Thymus (tissue), 11 donors: ENCODE results near the gene CD55. TPM values are rescaled to one million over a fixed set of nuclear protein-coding genes. Genes with fewer than 3 reads are reported as not detected.
"Not testable (repeated sequence)": the region's sequence is repeated elsewhere in the genome, so short reads cannot be mapped to it uniquely, and the experiment has no call there.

ENCODE experiments used
- DNase-seq, 9 donors: peaks; one replicate each; pipeline ENCODE4 v3.0.0-alpha.2; 2013; ENCODE audit warnings: low spot score in 9 of 9, low read depth in 6 of 9, missing footprints in 1 of 9
- H3K27ac ChIP-seq, 2 donors: one replicate each; pipeline ENCODE4 v1.5.1; 2013; ENCODE audit warnings: control low read depth in 1 of 2, low read depth in 1 of 2, low read length in 1 of 2, mild to moderate bottlenecking in 1 of 2, moderate library complexity in 1 of 2
- H3K27me3 ChIP-seq, 2 donors: one replicate each; pipeline ENCODE4 v1.5.1; 2013; ENCODE audit warnings: low read length in 1 of 2; ENCODE audit not compliant: control insufficient read depth in 2 of 2, insufficient read depth in 1 of 2
- H3K36me3 ChIP-seq, 2 donors: one replicate each; pipeline ENCODE4 v1.5.1; 2013; ENCODE audit warnings: low read length in 1 of 2, mild to moderate bottlenecking in 1 of 2, moderate library complexity in 1 of 2; ENCODE audit not compliant: control insufficient read depth in 2 of 2, insufficient read depth in 2 of 2
- H3K4me1 ChIP-seq, 2 donors: one replicate each; pipeline ENCODE4 v1.5.1; 2013; ENCODE audit warnings: low read length in 2 of 2; ENCODE audit not compliant: control insufficient read depth in 2 of 2, insufficient read depth in 2 of 2
- H3K4me3 ChIP-seq, 2 donors: one replicate each; pipeline ENCODE4 v1.5.1; 2013; ENCODE audit warnings: low read length in 2 of 2, control low read depth in 1 of 2, mild to moderate bottlenecking in 1 of 2
- H3K9me3 ChIP-seq, 2 donors: one replicate each; pipeline ENCODE4 v1.5.1; 2013; ENCODE audit warnings: low read length in 1 of 2, mild to moderate bottlenecking in 1 of 2; ENCODE audit not compliant: control insufficient read depth in 2 of 2, insufficient read depth in 1 of 2
- WGBS: extraction: QIAGEN DNeasy Blood & Tissue Kit; methylation state at CpG from one replicate; pipeline ENCODE4 v1.1.7; 2013; 5-methylcytosine and 5-hydroxymethylcytosine counted together
- polyA plus RNA-seq: library from polyadenylated mRNA; stranded (reverse); fragments of 200-250 nt; gene quantifications from one replicate; pipeline ENCODE4 v1.2.3, GENCODE V29; 2013
- total RNA-seq: library from RNA; stranded (reverse); fragments of 120-200 nt; gene quantifications from one replicate; pipeline ENCODE4 v1.2.4, GENCODE V29; 2013
- donor health status: healthy.

Gene CD55
- total and polyA plus RNA-seq, 2 donors: 11.9 to 47.3 TPM

- not testable (repeated sequence) for DNase-seq, H3K4me3 ChIP-seq, H3K36me3 ChIP-seq, H3K27me3 ChIP-seq, H3K9me3 ChIP-seq, H3K27ac ChIP-seq, H3K4me1 ChIP-seq
- WGBS: 86% methylated on average over 1 of the region's 1 CpG
Observed at GRCh38 chr1:207320105-207320504, 1.4 kb upstream of the CD55 start.

DNA sequence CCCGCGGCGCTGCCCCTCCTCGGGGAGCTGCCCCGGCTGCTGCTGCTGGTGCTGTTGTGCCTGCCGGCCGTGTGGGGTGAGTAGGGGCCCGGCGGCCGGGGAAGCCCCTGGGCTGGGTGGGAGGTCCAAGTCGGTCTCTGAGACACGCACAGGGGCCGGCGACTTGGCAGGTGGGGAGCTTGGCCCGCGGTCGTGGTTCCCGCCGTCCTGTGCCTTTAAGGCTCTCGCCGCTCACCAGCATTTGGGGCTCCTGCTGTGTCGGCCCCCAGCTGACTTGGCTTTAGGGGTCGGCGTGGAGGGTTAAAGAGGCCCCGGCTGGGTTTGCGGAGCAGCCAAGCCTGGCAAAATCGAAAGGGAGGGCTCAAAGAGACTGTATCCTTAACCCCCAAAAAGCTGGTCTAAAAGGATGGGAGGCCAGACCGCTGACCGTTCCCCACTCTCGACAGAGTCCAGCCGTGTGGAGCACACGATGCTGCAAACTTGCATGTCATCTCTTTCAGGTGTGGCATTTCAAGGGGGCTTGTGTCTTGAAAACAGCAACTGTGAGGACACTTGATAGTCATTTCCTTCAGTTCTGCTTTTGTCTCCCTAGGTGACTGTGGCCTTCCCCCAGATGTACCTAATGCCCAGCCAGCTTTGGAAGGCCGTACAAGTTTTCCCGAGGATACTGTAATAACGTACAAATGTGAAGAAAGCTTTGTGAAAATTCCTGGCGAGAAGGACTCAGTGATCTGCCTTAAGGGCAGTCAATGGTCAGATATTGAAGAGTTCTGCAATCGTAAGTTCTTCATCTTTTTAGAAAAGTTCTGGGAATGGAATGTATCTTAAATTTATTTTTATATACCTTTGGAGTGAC, 540 bp downstream of the CD55 start:
- Histone ChIP-seq H3K27me3 (peaks cover 0 to 6% of the 10 kb centered on the region in 2 donors), H3K27ac (peak overlapping the region; percentile 6 to 95), H3K4me1 (peaks cover 0 to 9% of the 10 kb centered on the region in 2 donors), H3K9me3 (no peaks in the 10 kb centered on the region), H3K36me3 (no peaks in the 10 kb centered on the region), H3K4me3 (peak overlapping the region; percentile 56 to 88)
- WGBS: 4% methylated on average over 37 of the region's 37 CpGs
- peak in 5 of 9 donors; percentile 4 to 35 (median 10) for DNase-seq

- 98% methylated on average over 5 of the region's 5 CpGs for WGBS
- H3K36me3 ChIP-seq: peaks cover 0 to under 1% of the 10 kb centered on the region in 2 donors
- H3K27me3 ChIP-seq: peaks cover 0 to 6% of the 10 kb centered on the region in 2 donors
- peaks cover 0 to 9% of the 10 kb centered on the region in 2 donors for H3K4me1 ChIP-seq
- H3K27ac ChIP-seq: no peak overlapping the region
- H3K4me3 ChIP-seq: no peak overlapping the region
- no peak for DNase-seq
- no peaks in the 10 kb centered on the region for H3K9me3 ChIP-seq
Observed at GRCh38 chr1:207323425-207324225, 2.1 kb downstream of the CD55 start.

DNA sequence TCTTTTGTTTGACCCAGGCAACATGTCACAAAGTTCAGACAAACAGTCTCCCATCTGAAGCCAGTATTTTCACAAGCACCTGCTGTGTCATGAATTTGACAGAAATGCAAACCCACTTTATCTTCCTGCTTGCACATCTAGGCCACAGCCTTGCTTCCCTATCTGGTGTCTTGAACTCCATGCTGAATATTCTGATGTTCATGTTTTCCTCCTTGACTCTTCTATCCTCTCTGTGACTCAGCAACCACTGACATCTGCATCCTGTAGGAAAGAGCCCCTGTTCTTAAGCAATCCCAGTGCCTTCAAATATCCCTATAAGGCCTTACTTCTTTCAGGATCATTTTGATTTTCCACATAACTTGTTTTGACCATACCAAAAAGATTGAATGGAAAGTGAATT, 6.5 kb downstream of the CD55 start:
- no peak overlapping the region for H3K27ac ChIP-seq
- H3K36me3 ChIP-seq: peaks cover 9% of the 10 kb centered on the region in 2 donors
- no peak for DNase-seq
- H3K4me3 ChIP-seq: no peak overlapping the region
- H3K4me1 ChIP-seq: no peaks in the 10 kb centered on the region
- H3K27me3 ChIP-seq: no peaks in the 10 kb centered on the region
- H3K9me3 ChIP-seq: no peaks in the 10 kb centered on the region

DNA sequence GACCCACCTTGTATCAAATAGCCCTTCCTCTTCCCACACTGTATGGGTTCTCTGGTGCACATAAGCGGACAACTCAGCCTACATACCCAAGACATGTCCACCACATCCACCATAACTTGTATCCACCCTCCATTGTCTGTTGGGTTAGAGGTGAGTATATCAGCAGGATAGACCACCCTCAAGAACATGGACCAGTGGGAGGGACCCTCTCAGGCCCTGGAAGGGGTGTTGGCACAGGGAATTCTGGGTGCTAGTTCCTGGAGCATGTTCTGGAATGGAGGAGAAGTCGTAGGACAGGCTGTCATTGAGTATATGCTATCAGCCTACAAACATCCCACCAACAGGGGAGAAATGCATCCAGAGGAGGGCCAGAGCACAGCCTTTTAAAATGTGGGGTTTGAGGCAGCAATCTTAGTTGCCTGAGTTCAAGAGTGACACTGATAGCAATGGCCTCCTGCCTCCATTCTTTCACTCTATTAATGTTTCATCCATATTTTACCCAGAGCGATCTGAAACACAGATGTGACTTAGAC, 7.5 kb downstream of the CD55 start:
- Histone ChIP-seq H3K9me3 (no peaks in the 10 kb centered on the region), H3K36me3 (peaks cover 9 to 11% of the 10 kb centered on the region in 2 donors), H3K4me1 (no peaks in the 10 kb centered on the region), H3K4me3 (no peak overlapping the region), H3K27ac (no peak overlapping the region), H3K27me3 (no peaks in the 10 kb centered on the region)
- no peak for DNase-seq
- WGBS: over 99% methylated on average over 3 of the region's 3 CpGs

DNA sequence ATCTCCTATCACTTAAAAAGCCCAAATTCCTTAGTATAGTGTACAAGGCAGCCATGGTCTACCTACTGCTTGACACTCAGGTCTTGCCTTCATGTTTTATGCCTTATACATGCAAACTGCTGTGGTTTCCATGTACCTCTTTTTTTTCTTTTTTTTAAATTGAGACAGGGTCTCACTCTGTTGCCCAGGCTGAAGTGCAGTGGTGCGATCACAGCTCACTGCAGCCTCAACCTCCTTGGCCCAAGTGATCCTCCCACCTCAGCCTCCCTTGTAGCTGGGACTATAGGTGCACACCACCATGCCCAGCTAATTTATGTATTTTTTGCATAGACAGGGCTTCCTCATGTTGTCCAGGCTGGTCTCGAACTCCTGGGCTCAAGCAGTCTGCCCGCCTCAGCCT, 8.0 kb downstream of the CD55 start:
- Histone ChIP-seq H3K9me3 (no peaks in the 10 kb centered on the region), H3K27me3 (no peaks in the 10 kb centered on the region), H3K36me3 (peaks cover 9 to 11% of the 10 kb centered on the region in 2 donors), H3K4me3 (no peak overlapping the region), H3K4me1 (no peaks in the 10 kb centered on the region), H3K27ac (no peak overlapping the region)
- WGBS: 97% methylated on average over 3 of the region's 3 CpGs
- DNase-seq: no peak

- DNase-seq: no peak
- 86% methylated on average over 5 of the region's 5 CpGs for WGBS
- Histone ChIP-seq H3K4me3 (no peak overlapping the region), H3K36me3 (peaks cover 9 to 11% of the 10 kb centered on the region in 2 donors), H3K27ac (no peak overlapping the region), H3K4me1 (no peaks in the 10 kb centered on the region), H3K9me3 (no peaks in the 10 kb centered on the region), H3K27me3 (no peaks in the 10 kb centered on the region)
Observed at GRCh38 chr1:207330011-207330710, 8.7 kb downstream of the CD55 start.

DNA sequence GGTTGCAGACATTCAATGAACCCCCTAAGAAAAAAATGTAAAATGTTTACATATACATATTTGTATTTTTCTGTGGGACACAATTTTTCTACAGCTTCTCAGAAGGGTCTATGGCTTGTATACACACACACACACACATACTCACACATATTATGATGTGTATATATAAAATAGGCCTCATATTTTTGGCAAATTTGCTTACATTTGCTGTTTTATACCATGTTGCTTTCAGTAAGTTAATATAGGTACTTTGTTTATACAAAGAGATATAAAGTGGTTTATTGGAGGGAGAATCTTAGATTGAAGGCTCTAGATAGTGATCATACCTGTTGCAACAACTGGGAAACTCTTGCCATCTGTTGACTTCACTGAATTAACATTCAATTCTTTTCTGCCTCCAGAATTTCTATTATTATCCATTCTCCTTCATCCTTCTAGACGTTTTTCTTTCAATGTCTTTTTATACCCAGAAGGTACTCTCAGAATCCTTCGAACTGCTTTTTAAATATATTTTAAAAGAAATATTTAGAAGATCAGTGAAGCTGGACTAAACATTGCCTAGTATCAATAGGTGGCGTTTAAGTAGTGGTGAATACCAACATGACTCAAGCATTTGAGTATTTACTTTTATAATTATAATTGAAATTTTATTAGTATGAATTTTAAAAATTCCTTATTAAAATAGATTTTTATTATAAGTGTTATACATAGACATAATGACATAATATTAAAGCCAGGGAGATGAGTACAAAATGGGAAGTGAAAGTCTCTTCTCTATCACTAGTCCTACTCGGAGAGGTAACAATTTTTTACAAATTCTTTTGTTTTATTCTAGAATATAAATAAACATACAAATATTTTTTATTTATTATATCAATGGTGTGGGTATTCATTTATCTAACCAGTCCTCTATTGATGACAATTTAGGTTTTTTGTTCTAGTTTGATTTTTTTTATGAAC, 10.2 kb downstream of the CD55 start:
- no peak for DNase-seq
- H3K27me3 ChIP-seq: no peaks in the 10 kb centered on the region
- no peaks in the 10 kb centered on the region for H3K9me3 ChIP-seq
- H3K27ac ChIP-seq: no peak overlapping the region
- WGBS: 96% methylated on average over 4 of the region's 4 CpGs
- peaks cover 9 to 11% of the 10 kb centered on the region in 2 donors for H3K36me3 ChIP-seq
- H3K4me3 ChIP-seq: no peak overlapping the region
- H3K4me1 ChIP-seq: peaks cover 8 to 9% of the 10 kb centered on the region in 2 donors
